ENCODE data around the gene C14orf119. TPM values are rescaled to one million over a fixed set of nuclear protein-coding genes. Genes with fewer than 3 reads are reported as not detected.

Gene C14orf119, protein sequence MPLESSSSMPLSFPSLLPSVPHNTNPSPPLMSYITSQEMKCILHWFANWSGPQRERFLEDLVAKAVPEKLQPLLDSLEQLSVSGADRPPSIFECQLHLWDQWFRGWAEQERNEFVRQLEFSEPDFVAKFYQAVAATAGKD
- 68.7 TPM for polyA plus RNA-seq

DNA sequence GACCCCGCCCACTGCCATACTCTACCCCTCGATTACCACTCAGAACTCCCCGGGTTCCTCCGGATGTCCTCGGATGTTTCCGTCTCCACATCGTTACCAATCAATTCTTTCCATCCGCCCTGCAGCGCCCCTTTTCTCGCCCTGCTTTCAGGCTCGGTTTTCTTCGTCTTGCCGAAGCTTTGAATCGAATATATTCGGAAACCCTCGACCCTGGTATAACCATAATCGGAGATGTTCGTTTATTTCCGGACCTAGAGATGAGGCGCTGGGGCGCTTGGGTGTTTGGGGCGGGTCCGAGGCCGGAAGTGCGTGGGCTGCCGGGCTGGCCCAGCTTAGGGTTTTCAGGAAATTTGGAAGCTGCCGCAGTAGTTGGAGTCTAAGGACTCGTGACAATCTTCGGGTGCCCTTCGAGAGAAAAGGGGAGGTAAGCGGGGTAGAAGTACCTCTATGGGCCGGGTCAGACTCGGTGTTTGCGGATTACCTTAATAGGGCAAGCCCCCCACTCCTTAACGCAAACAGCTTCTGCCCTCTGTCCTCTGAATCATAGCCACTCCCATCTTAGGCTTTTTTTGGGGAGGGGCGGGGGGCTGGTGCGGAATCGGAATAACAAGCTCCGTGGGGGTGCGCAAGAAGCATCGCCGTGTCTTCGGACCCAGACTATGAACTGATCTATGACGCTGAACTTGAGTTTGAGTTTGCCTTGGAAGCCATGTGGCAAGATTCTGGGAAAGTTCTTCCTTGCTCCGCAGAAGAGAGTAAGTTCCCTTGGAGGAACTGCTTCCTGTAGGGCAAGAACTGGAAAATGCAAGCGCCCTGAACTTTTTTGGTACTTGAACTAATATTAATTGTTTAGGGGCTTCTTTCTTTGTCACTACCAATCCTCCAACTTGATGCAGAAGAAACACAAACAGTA lies at the start of gene C14orf119:
TSS of gene C14orf119 (plus strand) at position 310 of the 913 bp plus-strand sequence. CDS start 2,154 bp downstream, outside the sequence.
- peaks cover 8 to 35% (median 13%) of the 10 kb centered on the region in 3 donors for H3K4me1 Mint-ChIP-seq
- H3K27ac Mint-ChIP-seq: no peak within 1 kb of the TSS
- peaks cover 2% of the 10 kb centered on the region for H3K36me3 Mint-ChIP-seq

DNA sequence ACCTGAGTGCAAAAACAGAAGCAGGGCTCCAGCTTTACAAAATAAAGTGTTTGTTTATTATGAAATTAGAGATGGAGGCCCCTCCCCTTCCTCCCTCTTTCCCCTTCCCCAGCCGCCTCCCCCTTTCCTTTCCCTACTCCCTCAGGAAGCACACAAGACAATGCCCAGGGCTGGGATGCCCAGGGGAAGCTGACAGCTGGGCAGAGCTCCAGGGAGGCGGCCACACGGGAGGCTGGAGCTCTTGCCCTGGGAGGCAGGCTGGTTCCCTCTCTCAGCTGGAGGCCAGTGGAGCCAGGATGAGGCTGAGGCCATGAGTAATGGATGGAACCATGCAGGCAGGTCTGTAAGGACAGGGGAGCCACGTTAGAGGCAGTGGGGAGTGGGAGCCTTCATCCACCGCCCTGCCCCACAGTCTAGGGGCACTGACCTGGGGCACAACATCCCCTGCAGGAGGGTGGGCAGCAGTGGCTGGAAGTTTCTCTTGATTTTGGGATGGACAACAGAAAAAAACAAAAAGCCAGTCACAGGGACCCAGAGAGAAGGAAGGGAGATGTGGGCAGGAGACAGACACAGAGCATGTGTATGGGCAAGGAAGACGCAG lies 48.2 kb upstream of the C14orf119 start:
- Mint-ChIP-seq H3K27me3 (peaks cover 2% of the 10 kb centered on the region), H3K4me1 (no peaks in the 10 kb centered on the region), H3K4me3 (no peak overlapping the region), H3K9me3 (no peaks in the 10 kb centered on the region), H3K27ac (no peak overlapping the region), H3K36me3 (peaks cover 1% of the 10 kb centered on the region)

More for the DNA sequence above, at the start of gene C14orf119:
- Mint-ChIP-seq H3K9me3 (no peaks in the 10 kb centered on the region), H3K27me3 (no peaks in the 10 kb centered on the region), H3K4me3 (no peak within 1 kb of the TSS)

DNA sequence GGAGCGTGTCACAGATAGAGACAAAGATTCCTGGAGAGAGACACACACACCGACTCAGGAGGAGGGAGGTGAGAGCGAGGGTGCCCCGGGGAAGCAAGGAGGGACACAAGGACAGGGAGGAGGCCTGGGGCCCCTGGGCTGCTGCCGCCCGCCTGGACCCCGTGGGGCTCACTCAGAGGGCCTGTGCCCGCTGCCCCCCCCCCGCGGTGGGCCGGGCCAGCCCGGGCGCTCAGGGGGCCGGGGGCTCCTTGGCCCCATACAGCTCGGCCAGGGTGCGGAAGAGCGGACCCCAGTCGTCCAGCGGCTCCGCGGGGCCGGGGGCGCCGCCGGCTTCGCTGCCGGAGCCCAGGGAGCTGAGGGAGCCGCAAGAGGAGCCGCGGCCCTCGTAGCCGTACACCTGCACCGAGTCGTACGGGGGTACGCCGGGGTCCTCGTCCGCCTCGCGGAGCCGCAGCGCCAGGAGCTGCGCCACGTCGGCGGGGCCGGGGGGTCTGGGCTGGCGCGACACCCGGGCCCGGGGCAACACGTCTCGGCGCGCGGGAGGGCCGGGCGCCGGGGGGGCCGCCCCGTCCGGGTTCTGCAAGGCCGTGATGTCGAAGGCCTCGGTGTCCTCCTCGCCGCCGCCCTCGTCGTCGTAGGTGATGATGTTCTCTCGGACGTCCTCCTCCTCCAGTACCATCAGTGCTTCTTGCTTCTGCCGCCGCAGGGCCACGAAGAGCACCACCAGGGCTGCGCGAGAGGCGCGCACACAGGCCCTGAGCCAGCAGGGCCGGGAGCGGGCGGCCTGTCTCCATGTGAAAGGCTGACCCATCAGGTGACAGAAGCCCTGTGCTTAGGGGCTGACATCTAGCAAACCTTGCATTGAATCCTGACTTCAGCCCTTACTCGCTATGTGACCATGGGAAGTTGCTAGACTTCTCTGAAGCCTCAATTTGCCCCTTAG lies 47.3 kb upstream of the C14orf119 start:
- Mint-ChIP-seq H3K27me3 (peaks cover 2% of the 10 kb centered on the region), H3K27ac (no peak overlapping the region), H3K9me3 (no peaks in the 10 kb centered on the region), H3K4me3 (no peak overlapping the region), H3K4me1 (no peaks in the 10 kb centered on the region), H3K36me3 (peaks cover 1% of the 10 kb centered on the region)

DNA sequence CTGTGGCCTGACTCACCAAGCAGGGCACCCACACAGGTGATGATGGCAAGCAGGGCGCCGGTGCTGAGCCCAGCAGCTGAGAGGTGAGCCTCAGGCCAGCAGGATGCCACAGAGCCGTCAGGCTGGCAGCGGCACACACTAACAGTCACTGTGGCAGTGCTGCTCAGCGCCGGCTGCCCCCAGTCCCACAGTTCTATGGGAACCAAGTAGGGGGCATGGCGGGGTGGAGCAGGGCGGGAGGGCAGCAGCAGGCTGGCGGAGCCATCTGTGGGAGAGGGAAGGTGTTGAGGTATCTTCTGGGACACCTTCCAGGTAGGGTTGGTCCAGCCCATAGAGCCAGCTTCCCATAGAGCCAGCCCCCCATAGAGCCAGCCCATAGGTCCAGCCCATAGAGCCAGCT lies 46.3 kb upstream of the C14orf119 start:
- no peaks in the 10 kb centered on the region for H3K4me1 Mint-ChIP-seq
- no peak overlapping the region for H3K4me3 Mint-ChIP-seq
- H3K27me3 Mint-ChIP-seq: peaks cover 2% of the 10 kb centered on the region
- H3K9me3 Mint-ChIP-seq: no peaks in the 10 kb centered on the region
- H3K27ac Mint-ChIP-seq: no peak overlapping the region
- peaks cover 1% of the 10 kb centered on the region for H3K36me3 Mint-ChIP-seq

DNA sequence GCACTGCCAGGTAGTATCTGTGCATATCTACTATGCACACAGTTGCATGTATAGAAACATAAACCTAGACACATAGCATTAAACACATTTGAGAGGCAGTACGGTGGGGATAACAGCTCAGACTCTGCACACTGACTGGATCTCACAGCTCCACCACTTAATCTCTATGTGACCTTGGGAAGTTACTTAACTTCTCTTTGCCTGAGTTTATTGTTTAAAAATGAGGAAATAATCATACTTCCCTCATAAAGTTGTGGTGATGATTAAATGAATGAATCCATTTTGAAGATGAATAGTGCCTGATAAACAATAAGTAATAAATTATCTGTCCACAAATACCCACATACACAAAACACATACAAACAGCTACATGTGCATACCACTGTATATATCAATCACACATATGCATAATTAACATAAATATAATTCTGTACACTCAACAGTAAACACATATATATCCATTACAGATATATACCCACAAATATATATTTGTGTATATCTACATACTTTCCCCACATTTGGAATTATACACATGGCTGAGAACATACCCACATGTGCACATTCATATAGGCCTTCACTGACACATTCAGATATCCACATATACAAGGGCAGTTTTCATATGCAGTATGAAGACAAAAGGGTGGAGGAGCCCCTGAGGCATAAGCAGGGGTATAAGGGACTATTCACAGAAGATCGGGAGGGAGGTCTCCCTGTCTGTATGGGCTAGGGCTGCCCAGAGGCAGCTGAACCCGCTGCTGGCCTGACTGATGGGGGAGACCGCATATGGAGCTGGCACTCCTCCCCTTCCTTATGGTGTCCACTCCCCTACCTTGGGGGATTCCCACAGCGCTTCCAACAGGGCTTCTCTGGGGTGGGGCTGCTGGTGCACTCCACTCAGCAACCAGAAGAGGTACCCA lies 43.9 kb upstream of the C14orf119 start:
- Mint-ChIP-seq H3K36me3 (peaks cover 1% of the 10 kb centered on the region), H3K27ac (no peak overlapping the region), H3K9me3 (no peaks in the 10 kb centered on the region), H3K4me1 (peaks cover 0 to 4% (median 4%) of the 10 kb centered on the region in 3 donors), H3K27me3 (peaks cover 6% of the 10 kb centered on the region), H3K4me3 (no peak overlapping the region)

DNA sequence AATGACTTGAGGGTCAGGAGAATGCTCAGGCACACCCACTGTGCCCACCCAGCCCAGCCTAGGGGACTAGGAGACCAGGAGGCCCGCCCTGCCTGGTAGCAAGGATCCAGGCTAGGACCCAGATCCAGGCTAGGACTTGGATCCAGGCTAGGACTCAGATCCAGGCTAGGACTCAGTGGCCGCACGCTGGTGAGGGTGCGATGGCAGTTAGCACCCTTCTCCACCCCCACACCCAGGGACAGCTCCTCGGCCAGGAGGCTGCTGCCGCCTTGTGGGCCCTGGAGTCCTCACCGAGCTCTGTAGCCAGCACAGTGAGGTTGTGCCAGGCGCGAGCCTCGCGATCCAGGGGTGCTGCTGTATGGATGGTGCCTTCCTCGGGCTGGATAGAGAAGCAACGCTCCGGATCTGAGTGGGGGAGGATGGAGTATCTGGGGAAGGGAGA lies 43.1 kb upstream of the C14orf119 start:
- peaks cover 7% of the 10 kb centered on the region for H3K27me3 Mint-ChIP-seq
- no peak overlapping the region for H3K27ac Mint-ChIP-seq

DNA sequence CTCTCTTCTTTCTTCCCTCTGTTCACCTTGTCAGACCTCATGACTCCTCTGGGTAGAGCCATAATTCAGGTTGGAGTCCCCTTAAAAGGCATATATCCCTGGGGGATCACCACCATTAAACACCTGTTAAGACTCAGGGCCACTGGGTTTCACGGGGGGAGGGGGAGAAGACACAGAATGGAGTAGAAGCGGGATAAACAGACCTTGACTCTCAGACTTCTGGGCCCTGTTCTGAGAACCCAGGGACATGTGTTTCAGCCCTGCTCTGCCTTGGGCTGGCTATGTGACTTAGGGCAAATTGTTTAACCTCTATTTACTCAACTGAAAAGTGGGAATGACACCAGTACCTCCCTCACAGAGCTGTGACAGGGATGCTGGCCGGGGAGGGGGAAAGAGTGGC lies 42.6 kb upstream of the C14orf119 start:
- H3K36me3 Mint-ChIP-seq: no peaks in the 10 kb centered on the region
- peak overlapping the region in 1 of 3 donors; percentile 76 for H3K27ac Mint-ChIP-seq
- H3K9me3 Mint-ChIP-seq: no peaks in the 10 kb centered on the region
- no peak overlapping the region for H3K4me3 Mint-ChIP-seq
- H3K4me1 Mint-ChIP-seq: peaks cover 0 to 9% (median 6%) of the 10 kb centered on the region in 3 donors
- H3K27me3 Mint-ChIP-seq: peaks cover 5% of the 10 kb centered on the region

More for the DNA sequence above, 43.1 kb upstream of the C14orf119 start:
- no peak overlapping the region for H3K4me3 Mint-ChIP-seq
- H3K36me3 Mint-ChIP-seq: peaks cover 1% of the 10 kb centered on the region
- peaks cover 0 to 9% (median 6%) of the 10 kb centered on the region in 3 donors for H3K4me1 Mint-ChIP-seq
- H3K9me3 Mint-ChIP-seq: no peaks in the 10 kb centered on the region

DNA sequence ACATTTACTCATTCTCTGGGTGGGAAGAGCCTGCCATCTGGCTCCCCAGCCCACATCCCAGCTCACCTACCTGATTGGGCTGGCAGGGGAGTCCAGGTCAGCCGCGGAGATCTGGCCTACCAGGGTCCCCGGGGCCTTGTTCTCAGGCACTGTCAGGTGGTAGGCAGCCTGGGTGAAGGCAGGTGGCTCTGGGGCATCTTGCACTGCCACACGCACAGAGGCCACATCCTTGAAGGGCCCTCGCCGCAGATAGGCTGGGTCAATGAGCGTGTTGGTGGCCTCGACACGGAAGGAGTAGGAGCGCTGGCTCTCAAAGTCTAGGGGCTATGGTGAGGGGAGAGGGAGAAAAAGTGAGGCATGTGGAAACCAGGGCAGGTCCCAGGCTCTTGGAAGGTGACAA lies 41.9 kb upstream of the C14orf119 start:
- Mint-ChIP-seq H3K27ac (no peak overlapping the region), H3K4me1 (peaks cover 5 to 13% (median 8%) of the 10 kb centered on the region in 3 donors)

DNA sequence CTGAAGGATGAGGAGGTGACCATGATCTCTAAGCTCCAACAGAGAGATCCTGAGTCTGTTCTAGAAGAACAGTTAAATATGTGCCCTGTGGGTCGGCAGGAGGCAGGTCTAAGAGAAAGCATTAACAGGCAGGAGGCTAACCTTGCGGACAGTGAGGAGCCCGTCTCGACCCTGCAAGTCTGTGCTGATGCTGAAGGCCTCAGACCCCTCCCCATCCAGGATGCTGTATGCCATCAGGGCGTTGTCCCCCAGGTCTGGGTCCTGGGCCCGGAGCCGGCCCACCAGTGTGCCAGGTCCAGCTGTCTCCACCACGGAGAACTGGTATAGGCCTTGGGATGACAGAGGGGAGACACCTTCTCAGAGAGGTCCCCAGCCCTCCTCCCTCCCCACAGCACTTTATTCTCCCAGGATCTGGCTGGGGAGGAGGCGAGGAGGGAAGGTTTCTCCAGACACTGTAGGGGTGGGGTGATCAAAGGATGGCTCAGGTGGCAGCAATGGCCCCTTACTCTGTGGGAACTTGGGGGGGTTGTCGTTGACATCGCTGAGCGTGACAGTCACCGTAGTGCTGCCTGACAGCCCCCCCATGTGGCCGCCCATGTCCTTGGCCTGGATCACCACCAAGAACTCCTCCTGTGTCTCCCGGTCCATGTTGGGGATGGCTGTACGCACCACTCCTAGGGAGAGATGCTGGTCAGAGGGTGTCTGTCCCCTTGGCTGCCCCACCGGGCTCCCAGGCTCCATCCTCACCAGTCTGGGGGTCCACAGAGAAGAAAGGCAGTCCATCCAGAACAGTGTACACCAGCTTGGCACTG lies 41.1 kb upstream of the C14orf119 start:
- peaks cover 5 to 13% (median 8%) of the 10 kb centered on the region in 3 donors for H3K4me1 Mint-ChIP-seq
- H3K27ac Mint-ChIP-seq: peak overlapping the region in 1 of 3 donors; percentile 48
- H3K27me3 Mint-ChIP-seq: peaks cover 5% of the 10 kb centered on the region
- no peaks in the 10 kb centered on the region for H3K9me3 Mint-ChIP-seq
- H3K36me3 Mint-ChIP-seq: peaks cover 3% of the 10 kb centered on the region
- peak overlapping the region in 2 of 4 donors; percentile 35 to 44 for H3K4me3 Mint-ChIP-seq

More for the DNA sequence above, 41.9 kb upstream of the C14orf119 start:
- H3K27me3 Mint-ChIP-seq: peaks cover 5% of the 10 kb centered on the region
- H3K9me3 Mint-ChIP-seq: no peaks in the 10 kb centered on the region
- H3K4me3 Mint-ChIP-seq: peak overlapping the region in 1 of 4 donors; percentile 35
- peaks cover 2% of the 10 kb centered on the region for H3K36me3 Mint-ChIP-seq

DNA sequence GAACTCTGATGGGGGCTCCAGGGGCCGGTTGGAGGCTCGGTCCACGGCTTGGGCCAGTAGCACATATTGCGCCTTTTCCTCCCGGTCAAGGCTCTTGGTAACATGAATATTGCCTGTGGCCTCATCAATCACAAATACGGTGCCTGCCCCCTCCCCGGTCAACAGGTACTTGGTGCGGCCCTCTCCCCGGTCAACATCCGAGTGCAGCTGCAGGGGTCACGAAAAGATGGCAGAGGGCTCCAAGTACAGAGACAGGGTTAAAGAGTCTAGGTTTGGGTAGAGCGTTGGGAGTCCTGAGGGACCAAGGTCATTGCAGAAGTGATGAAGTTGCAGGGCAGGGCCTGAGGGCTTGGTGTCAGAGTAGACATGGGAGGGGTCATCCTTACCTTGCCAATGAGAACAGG lies 40.2 kb upstream of the C14orf119 start:
- no peak overlapping the region for H3K27ac Mint-ChIP-seq
- H3K27me3 Mint-ChIP-seq: peaks cover 5% of the 10 kb centered on the region
- peak overlapping the region in 1 of 4 donors; percentile 18 for H3K4me3 Mint-ChIP-seq
- H3K36me3 Mint-ChIP-seq: peaks cover 5% of the 10 kb centered on the region
- peaks cover 5 to 13% (median 8%) of the 10 kb centered on the region in 3 donors for H3K4me1 Mint-ChIP-seq
- H3K9me3 Mint-ChIP-seq: no peaks in the 10 kb centered on the region

DNA sequence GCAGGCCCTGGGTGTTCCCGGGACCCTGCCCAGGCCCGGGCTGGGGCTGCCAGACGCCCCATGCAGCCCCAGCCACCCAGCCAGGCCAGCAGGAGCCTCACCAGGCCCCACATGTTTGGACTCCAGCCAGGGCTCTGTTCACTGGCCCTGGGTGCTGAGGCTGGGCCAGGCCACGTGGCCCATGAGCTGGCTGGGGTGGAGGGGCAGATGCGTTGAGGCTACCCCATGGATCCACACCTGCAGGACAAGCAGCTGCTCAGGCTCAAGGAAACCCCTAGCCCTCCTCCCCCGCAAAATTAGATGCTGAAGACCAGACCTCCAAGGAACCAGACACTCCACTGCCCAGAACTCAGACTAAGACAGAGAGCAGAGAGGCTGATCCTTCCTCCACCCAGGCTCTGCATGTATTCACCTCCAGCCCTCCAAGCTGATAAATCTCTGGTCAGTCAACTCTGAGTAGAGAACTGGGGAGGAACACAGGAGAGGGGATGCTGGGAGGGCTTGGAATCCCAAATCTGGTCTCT lies 39.6 kb upstream of the C14orf119 start:
- peak overlapping the region in 2 of 4 donors; percentile 91 to 95 for H3K4me3 Mint-ChIP-seq
- H3K36me3 Mint-ChIP-seq: peaks cover 5% of the 10 kb centered on the region
- no peak overlapping the region for H3K27ac Mint-ChIP-seq
- peaks cover 5% of the 10 kb centered on the region for H3K27me3 Mint-ChIP-seq
- H3K9me3 Mint-ChIP-seq: no peaks in the 10 kb centered on the region
- H3K4me1 Mint-ChIP-seq: peaks cover 5 to 13% (median 8%) of the 10 kb centered on the region in 3 donors

DNA sequence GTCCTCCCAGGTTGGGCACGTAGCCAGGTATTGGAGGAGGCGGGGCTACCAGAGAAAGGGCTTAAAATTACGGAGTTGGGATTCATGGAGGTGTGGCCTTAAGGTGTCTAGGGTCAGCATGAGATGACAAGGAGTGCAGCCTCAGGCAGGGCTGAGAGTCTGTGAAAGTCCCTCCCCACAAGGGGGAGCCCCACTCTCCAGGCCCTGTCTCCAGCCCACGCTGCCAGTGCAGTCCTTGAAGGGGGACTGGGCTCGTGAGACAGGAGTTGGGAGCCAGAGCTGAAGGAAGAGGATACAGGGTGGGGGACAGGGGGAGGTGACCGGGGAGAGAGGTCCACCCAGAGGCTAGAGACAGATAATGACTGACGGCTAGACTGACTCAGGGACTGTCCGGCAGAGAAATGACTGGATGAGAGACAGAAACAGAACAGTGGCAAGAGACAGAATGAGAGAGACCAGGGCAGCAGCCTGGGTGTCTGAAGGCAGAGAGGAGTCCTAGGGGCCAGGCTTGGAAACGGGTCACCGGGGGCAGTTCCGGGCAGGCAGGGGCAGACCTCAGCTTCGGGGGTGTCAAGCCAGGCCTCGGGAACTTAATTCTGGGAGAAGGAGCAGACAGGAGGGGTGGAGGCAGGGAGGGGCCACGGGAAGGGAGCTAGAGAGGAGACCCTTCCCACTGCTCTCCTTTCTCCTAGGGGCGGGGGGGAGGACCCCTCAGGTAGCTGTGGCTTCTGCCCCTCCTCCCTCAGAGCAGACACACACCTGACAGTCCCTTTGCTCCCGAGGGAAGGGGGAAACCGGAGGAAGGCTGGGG lies 39.0 kb upstream of the C14orf119 start:
- Mint-ChIP-seq H3K9me3 (no peaks in the 10 kb centered on the region), H3K4me3 (peak overlapping the region; percentile 57 to 95 (median 86)), H3K36me3 (peaks cover 5% of the 10 kb centered on the region), H3K4me1 (peaks cover 5 to 13% (median 8%) of the 10 kb centered on the region in 3 donors), H3K27me3 (peaks cover 5% of the 10 kb centered on the region), H3K27ac (peak overlapping the region in 2 of 3 donors; percentile 13 to 92)

Measured in IgD-negative memory B cell (primary cell).